ENCODE measurements around the gene RPS6KB1.
"Not testable (repeated sequence)": the region's sequence is repeated elsewhere in the genome, so short reads cannot be mapped to it uniquely, and the experiment has no call there.

Gene RPS6KB1

DNA sequence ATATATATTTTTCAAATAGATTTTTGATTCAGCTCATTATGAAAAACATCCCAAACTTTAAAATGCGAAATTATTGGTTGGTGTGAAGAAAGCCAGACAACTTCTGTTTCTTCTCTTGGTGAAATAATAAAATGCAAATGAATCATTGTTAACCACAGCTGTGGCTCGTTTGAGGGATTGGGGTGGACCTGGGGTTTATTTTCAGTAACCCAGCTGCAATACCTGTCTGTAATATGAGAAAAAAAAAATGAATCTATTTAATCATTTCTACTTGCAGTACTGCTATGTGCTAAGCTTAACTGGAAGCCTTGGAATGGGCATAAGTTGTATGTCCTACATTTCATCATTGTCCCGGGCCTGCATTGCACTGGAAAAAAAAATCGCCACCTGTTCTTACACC lies 54.4 kb downstream of the RPS6KB1 start:
- DNase-seq, result not testable (repeated sequence)

DNA sequence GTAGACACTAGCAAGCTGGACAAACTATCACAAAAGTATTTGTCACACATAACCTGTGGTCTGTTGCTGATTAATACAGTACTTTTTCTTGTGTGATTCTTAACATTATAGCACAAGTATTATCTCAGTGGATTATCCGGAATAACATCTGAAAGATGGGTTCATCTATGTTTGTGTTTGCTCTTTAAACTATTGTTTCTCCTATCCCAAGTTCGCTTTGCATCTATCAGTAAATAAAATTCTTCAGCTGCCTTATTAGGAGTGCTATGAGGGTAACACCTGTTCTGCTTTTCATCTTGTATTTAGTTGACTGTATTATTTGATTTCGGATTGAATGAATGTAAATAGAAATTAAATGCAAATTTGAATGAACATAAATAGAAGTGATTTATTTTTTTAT lies 57.1 kb downstream of the RPS6KB1 start:
- no peak for DNase-seq

DNA sequence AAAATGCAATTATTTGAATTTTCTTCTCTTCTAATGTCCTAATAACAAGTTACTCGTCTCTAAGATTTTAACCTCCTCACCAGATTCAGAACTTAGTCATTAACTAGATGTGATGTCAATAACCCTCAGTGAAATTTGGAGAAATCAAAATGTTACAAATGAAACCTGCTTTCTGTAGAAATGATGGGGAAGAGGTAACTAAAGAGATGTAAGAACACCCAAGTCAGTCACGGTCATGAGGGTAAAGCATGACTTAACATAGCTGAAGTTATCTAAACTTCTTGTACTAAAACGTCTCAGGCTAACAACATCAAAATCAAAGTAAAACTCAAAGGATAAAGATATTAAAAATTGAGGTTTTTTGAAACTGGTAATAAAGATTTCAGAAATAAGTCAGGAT lies 61.9 kb downstream of the RPS6KB1 start:
- DNase-seq, result no peak

DNA sequence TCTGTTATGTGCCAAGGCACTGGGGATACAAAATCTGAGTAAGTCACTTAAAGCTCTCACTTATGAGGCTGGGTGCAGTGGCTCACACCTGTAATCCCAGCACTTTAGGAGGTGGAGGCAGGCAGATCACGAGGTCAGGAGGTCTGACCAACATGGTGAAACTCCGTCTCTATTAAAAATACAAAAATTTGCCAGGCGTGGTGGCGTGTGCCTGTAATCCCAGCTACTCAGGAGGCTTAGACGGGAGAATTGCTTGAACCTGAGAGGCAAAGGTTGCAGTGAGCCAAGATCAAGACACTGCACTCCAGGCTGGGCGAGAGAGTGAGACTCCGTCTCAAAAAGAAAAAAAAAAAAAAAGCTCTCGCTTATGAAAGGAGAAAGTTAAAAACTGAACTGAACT lies 66.7 kb downstream of the RPS6KB1 start:
- not testable (repeated sequence) for DNase-seq

DNA sequence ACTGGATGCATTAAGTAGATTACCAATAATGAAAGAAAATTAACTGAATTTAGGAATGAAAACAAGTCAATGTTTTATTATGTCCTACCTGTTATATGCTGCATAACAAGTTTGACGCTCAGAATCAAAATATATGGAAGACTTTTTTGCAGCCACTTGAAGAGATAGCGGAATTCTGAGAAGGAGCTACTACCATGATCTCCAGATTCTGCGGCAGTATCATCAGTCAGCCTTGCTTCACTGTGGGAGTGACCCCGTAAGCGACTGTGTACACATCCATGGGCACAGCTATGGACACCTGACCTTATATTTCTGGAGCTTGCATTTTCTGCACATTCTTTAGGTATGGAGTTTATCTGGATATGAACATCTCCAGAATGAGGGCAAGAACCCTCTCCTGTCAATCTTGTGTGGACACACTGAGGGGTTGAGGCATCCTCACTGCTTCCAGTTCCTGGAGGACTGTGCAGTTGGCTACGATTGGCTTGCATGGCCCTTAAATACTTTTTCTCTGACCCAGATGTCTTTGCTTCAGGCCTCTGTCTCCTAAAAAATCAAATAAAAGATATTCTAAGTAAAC lies 69.9 kb downstream of the RPS6KB1 start:
- no peak for DNase-seq

DNA sequence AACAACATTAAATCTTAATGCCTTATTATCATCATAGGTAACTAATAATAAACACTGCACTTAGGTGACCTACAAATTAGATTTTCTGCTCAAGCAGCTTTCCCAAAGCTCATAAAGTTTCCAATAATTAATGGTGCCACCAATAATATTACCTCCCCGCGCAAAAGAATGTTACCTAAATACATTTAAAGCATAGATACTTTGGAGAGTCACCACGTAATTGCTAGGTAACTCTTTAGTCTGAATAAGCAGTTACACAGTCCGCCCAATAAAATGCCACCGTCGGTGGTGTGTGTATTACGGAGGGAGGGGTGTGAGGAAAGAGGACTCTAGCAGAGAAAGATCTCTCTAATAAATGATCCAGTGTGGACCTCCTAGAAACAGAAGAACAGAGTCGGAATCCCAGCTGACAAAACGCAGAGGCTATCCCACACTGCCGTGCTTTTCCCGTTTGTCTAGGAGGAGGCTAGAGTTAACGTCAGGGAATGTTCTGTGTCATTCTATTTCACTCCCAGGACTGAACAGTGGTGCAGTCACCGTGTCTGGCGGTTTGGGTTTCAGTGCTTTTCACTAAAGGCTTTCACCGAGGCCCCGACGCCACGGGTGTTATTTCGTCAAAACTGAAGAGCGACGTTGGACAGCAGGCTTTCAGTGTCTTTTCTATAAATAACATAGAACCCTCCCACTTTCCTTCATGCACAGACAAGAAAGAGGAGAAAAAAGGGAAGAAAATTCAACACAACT lies 71.0 kb downstream of the RPS6KB1 start:
- DNase-seq, result no peak

DNA sequence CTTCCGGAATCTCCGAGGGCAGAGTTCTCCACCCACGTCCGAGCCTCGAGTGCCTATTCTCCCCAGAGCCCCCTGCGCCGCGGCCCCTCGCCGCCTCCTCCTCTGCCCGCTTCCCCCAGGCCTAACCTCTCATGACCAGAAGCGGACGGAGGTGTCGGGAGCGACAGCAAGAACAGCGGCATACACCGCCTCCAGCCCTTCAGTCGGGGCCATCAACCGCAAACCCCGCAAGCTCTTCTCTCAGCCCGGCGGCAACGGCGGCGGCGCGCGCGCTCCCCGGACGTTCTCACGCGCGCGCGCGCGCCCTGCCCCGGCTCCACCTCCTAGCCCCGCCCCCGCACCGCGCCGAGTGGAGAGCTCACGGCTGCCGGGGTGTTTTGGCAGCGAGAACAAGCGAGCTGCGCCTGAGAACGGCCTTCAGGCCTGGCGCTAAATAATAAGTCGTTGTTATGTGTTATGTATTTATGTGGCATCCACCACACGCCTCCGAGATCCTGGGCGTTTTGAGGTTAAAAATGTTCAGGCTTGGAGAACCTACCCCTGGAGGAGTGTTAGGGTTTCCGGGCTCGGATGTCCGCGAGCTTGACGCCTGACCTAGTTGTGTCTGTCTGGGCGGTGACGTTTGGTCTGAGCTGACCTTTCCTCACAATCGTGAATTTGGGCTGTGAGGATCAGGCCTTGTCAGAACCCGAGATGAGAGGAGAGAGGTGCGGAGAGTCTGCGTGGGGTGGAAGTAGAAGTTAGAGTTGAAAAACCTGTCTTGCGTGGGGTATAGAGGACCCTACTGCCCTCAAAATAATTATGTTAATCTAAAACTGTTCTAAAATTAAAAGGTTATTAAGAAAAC lies 71.8 kb downstream of the RPS6KB1 start, which contains the start of gene RNFT1:
TSS of gene RNFT1 (minus strand) at position 259 of the 847 bp plus-strand sequence. CDS start at position 182, 77 bp downstream.
- DNase-seq, result peak; percentile 40

DNA sequence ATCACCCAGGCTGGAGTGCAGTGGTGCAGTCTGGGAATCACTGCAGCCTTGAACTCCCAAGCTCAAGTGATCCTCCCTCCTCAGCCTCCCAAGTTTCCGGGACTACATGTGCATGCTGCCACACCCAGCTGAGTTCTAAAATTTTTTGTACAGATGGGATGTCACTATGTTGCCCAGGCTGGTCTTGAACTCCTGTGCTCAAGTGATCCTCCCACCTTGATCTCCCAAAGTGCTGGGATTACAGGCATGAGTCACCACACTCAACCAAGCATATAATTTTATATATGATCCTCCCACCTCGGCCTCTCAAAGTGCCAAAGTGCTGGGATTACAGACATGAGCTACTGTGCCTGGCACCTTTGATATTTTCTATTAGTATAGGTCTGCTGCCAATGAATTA lies 78.8 kb downstream of the RPS6KB1 start:
- not testable (repeated sequence) for DNase-seq

DNA sequence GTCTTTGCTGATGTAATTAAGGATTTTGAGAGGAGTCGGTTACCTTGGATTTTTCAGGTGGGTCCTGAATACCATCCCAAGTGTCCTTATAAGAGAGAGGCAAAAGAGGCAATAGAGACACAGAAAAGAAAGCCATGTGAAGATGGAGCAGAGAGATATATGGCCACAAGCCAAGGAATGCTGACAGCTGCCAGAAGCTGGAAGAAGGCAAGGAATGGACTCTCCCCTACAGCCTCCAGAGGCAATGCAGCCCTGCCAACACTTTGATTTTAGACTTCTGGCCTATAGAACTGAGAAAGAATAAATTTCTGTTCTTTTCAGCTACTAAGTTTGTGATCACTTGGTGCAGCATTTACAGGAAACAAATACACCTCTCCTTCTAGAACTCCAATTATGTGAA lies 79.9 kb downstream of the RPS6KB1 start:
- no peak for DNase-seq

DNA sequence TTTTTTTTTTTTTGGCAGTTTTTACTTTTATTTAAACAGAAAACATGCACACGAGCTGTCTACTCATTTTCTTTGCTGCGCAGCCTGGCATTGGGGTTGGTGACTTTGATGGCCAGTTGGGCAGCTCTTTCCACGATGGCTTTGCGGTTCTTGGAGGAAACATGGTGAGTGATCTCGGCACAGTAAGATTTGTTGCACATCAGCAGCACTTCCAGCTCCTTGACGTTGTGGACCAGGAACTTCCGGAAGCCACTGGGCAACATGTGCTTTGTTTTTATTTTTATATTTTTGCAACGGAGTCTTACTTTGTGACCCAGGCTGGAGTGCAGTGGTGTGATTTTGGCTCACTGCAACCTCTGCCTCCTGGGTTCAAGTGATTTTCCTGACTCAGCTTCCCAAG lies 80.6 kb downstream of the RPS6KB1 start:
- not testable (repeated sequence) for DNase-seq

DNA sequence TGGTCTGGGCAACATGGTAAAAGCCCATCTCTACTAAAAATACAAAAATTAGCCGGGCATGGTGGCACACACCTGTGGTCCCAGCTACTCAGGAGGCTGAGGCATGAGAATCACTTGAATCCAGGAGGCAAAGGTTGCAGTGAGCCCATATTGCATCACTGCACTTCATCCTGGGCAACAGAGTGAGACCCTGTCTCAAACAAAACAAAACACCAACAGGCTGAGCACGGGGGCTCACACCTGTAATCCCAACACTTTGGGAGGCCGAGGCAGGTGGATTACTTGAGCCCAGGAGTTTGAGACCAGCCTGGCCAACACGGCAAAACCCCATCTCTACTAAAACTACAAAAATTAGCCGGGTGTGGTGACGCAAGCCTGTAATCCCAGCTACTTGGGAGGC lies 82.2 kb downstream of the RPS6KB1 start:
- DNase-seq, result not testable (repeated sequence)

DNA sequence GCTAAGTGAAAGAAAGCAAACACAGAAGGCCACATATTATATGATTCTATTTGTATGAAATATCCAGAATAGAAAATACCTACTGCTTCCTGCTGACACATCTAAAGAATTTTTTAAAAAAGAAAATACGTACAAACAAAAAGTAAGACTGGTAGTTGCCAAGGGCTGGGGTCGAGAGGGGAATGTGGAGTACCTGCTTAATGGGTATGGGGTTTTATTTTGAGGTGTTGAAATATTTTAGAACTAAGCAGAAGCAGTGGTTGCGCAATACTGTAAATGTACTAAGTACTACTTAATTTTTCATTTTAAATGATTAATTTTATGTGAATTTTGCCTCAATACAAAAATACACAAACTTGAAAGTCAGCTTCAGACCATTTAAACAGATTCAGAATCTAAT lies 103.7 kb downstream of the RPS6KB1 start:
- not testable (repeated sequence) for DNase-seq

Data from NCI-H1417 treated with DMSO at 0.1 percent for 48 hours (cell line).